ENCODE results near the gene COL12A1.

COL12A1 gene

GRCh38 chr6:75171567-75171966, 34.3 kb downstream of the COL12A1 start:
- peaks cover 5 to 24% of the 10 kb centered on the region in 2 donors for H3K36me3 ChIP-seq (ENCODE audit: control insufficient read depth in 1 of 2, insufficient read depth in 2 of 2, low read length in 2 of 2)
- H3K4me3 ChIP-seq (ENCODE audit: low read depth in 1 of 2, low read length in 2 of 2): no peak overlapping the region
- H3K9me3 ChIP-seq (ENCODE audit: control insufficient read depth in 1 of 2, low read length in 2 of 2): no peaks in the 10 kb centered on the region
- H3K4me1 ChIP-seq (ENCODE audit: control insufficient read depth in 1 of 2, insufficient read depth in 2 of 2, low read length in 2 of 2): peaks cover 3 to 25% of the 10 kb centered on the region in 2 donors
- no peaks in the 10 kb centered on the region for H3K27me3 ChIP-seq (ENCODE audit: low read depth, low read length)
- no peak overlapping the region for H3K27ac ChIP-seq (ENCODE audit: low read length)

GRCh38 chr6:75170691-75171560, 34.9 kb downstream of the COL12A1 start:
- Histone ChIP-seq H3K4me3 (ENCODE audit: low read depth in 1 of 2, low read length in 2 of 2) (no peak overlapping the region), H3K36me3 (ENCODE audit: control insufficient read depth in 1 of 2, insufficient read depth in 2 of 2, low read length in 2 of 2) (peaks cover 5 to 19% of the 10 kb centered on the region in 2 donors), H3K4me1 (ENCODE audit: control insufficient read depth in 1 of 2, insufficient read depth in 2 of 2, low read length in 2 of 2) (peaks cover 3 to 27% of the 10 kb centered on the region in 2 donors), H3K27me3 (ENCODE audit: low read depth, low read length) (no peaks in the 10 kb centered on the region), H3K9me3 (ENCODE audit: control insufficient read depth in 1 of 2, low read length in 2 of 2) (no peaks in the 10 kb centered on the region), H3K27ac (ENCODE audit: low read length) (no peak overlapping the region)

- Histone ChIP-seq H3K4me3 (ENCODE audit: low read depth in 1 of 2, low read length in 2 of 2) (no peak overlapping the region), H3K9me3 (ENCODE audit: control insufficient read depth in 1 of 2, low read length in 2 of 2) (no peaks in the 10 kb centered on the region), H3K27me3 (ENCODE audit: low read depth, low read length) (no peaks in the 10 kb centered on the region), H3K36me3 (ENCODE audit: control insufficient read depth in 1 of 2, insufficient read depth in 2 of 2, low read length in 2 of 2) (peaks cover 5 to 13% of the 10 kb centered on the region in 2 donors), H3K27ac (ENCODE audit: low read length) (no peak overlapping the region), H3K4me1 (ENCODE audit: control insufficient read depth in 1 of 2, insufficient read depth in 2 of 2, low read length in 2 of 2) (peaks cover 3 to 27% of the 10 kb centered on the region in 2 donors)
Observed at GRCh38 chr6:75169689-75170586, 35.9 kb downstream of the COL12A1 start.

DNA sequence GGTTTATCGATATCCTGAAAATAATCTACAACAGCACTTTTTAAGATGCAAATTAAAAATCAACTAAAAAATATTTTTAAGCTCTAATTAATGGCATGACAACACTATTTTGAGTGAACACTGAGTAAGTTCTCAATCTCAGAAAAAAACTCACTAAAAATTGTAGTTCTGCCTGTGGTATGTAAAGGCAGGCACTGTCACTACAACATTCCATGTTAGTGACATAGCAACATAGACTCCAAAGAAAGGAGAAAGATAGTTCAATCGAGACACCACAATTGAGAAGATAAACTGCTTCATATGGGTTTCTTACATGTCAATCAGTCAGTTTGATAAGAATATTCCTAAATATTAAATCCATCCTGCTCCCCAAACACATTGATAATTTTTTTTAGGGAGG, 38.0 kb downstream of the COL12A1 start:
- Histone ChIP-seq H3K36me3 (ENCODE audit: control insufficient read depth in 1 of 2, insufficient read depth in 2 of 2, low read length in 2 of 2) (peaks cover 0 to 10% of the 10 kb centered on the region in 2 donors), H3K27me3 (ENCODE audit: low read depth, low read length) (no peaks in the 10 kb centered on the region), H3K9me3 (ENCODE audit: control insufficient read depth in 1 of 2, low read length in 2 of 2) (no peaks in the 10 kb centered on the region), H3K4me3 (ENCODE audit: low read depth in 1 of 2, low read length in 2 of 2) (no peak overlapping the region), H3K27ac (ENCODE audit: low read length) (no peak overlapping the region), H3K4me1 (ENCODE audit: control insufficient read depth in 1 of 2, insufficient read depth in 2 of 2, low read length in 2 of 2) (peaks cover 3 to 27% of the 10 kb centered on the region in 2 donors)

GRCh38 chr6:75167325-75167724, 38.5 kb downstream of the COL12A1 start:
- Histone ChIP-seq H3K4me1 (ENCODE audit: control insufficient read depth in 1 of 2, insufficient read depth in 2 of 2, low read length in 2 of 2) (peaks cover 3 to 27% of the 10 kb centered on the region in 2 donors), H3K27me3 (ENCODE audit: low read depth, low read length) (no peaks in the 10 kb centered on the region), H3K27ac (ENCODE audit: low read length) (no peak overlapping the region), H3K4me3 (ENCODE audit: low read depth in 1 of 2, low read length in 2 of 2) (no peak overlapping the region), H3K36me3 (ENCODE audit: control insufficient read depth in 1 of 2, insufficient read depth in 2 of 2, low read length in 2 of 2) (peaks cover 0 to 10% of the 10 kb centered on the region in 2 donors), H3K9me3 (ENCODE audit: control insufficient read depth in 1 of 2, low read length in 2 of 2) (no peaks in the 10 kb centered on the region)

DNA sequence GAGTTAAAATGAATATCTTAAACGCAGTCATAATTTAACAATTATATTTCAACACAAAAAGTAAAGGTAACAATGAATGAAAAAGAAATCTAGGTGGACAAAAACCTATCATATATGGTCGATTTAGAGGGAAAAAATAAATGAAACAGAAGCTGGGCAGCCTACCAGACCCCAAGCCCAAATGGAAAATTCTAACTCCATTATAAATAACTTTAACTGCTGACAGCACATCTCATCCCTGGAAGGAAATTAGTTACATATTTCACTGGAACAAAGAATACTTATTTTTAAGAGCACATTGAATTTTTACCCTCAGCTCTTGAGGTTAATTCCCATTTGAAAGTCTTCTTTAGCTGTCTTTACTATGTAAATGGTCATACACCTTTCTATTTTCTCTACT, 39.1 kb downstream of the COL12A1 start:
- no peaks in the 10 kb centered on the region for H3K9me3 ChIP-seq (ENCODE audit: control insufficient read depth in 1 of 2, low read length in 2 of 2)
- H3K4me3 ChIP-seq (ENCODE audit: low read depth in 1 of 2, low read length in 2 of 2): no peak overlapping the region
- H3K27ac ChIP-seq (ENCODE audit: low read length): no peak overlapping the region
- no peaks in the 10 kb centered on the region for H3K27me3 ChIP-seq (ENCODE audit: low read depth, low read length)
- H3K4me1 ChIP-seq (ENCODE audit: control insufficient read depth in 1 of 2, insufficient read depth in 2 of 2, low read length in 2 of 2): peaks cover 3 to 26% of the 10 kb centered on the region in 2 donors
- H3K36me3 ChIP-seq (ENCODE audit: control insufficient read depth in 1 of 2, insufficient read depth in 2 of 2, low read length in 2 of 2): peaks cover 0 to 10% of the 10 kb centered on the region in 2 donors

DNA sequence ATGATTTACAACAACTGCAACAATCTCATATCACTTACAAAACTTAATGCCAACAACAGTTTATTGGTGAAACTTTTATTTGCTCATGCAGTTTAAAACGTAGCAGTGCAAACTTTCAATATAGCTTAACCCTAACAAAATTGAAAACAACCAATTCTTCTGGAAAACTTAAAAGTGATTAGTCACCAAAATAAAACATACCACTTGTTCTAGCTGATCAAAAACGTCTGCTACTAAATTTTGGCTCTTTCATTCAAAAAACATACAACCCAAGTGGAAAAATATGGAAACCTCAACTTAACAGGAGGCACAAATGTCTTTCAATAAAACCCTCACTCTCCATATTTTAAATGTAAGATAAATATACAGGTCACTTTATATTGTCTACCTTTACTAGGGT, 39.6 kb downstream of the COL12A1 start:
- H3K4me1 ChIP-seq (ENCODE audit: control insufficient read depth in 1 of 2, insufficient read depth in 2 of 2, low read length in 2 of 2): peaks cover 3 to 21% of the 10 kb centered on the region in 2 donors
- no peak overlapping the region for H3K27ac ChIP-seq (ENCODE audit: low read length)

DNA sequence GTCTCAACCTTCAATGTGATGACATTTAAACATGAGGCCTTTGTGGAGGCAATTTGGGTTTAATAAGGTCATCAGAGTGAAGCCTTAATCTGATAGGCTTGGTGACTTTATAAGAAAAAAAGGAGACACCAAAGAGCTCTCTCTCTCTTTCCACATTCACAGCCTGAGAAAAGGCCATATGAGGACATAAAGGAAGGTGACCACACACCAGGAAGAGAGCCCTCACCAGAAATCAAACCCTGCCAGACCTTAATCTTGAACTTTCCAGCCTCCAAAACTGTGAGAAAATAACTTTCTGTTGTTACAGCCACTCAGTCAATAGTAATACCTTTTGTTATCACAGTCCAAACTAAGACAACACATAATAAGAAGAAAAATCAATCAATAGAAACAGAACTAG, 47.7 kb downstream of the COL12A1 start:
- no peak overlapping the region for H3K4me3 ChIP-seq (ENCODE audit: low read depth in 1 of 2, low read length in 2 of 2)
- H3K9me3 ChIP-seq (ENCODE audit: control insufficient read depth in 1 of 2, low read length in 2 of 2): no peaks in the 10 kb centered on the region
- H3K27ac ChIP-seq (ENCODE audit: low read length): no peak overlapping the region
- no peaks in the 10 kb centered on the region for H3K27me3 ChIP-seq (ENCODE audit: low read depth, low read length)
- H3K4me1 ChIP-seq (ENCODE audit: control insufficient read depth in 1 of 2, insufficient read depth in 2 of 2, low read length in 2 of 2): no peaks in the 10 kb centered on the region
- H3K36me3 ChIP-seq (ENCODE audit: control insufficient read depth in 1 of 2, insufficient read depth in 2 of 2, low read length in 2 of 2): peaks cover 0 to 5% of the 10 kb centered on the region in 2 donors

More for the DNA sequence above, 39.6 kb downstream of the COL12A1 start:
- Histone ChIP-seq H3K9me3 (ENCODE audit: control insufficient read depth in 1 of 2, low read length in 2 of 2) (no peaks in the 10 kb centered on the region), H3K36me3 (ENCODE audit: control insufficient read depth in 1 of 2, insufficient read depth in 2 of 2, low read length in 2 of 2) (peaks cover 0 to 9% of the 10 kb centered on the region in 2 donors), H3K4me3 (ENCODE audit: low read depth in 1 of 2, low read length in 2 of 2) (no peak overlapping the region), H3K27me3 (ENCODE audit: low read depth, low read length) (no peaks in the 10 kb centered on the region)

- Histone ChIP-seq H3K4me1 (ENCODE audit: control insufficient read depth in 1 of 2, insufficient read depth in 2 of 2, low read length in 2 of 2) (no peaks in the 10 kb centered on the region), H3K36me3 (ENCODE audit: control insufficient read depth in 1 of 2, insufficient read depth in 2 of 2, low read length in 2 of 2) (peaks cover 2 to 8% of the 10 kb centered on the region in 2 donors), H3K27ac (ENCODE audit: low read length) (no peak overlapping the region), H3K4me3 (ENCODE audit: low read depth in 1 of 2, low read length in 2 of 2) (no peak overlapping the region), H3K9me3 (ENCODE audit: control insufficient read depth in 1 of 2, low read length in 2 of 2) (no peaks in the 10 kb centered on the region), H3K27me3 (ENCODE audit: low read depth, low read length) (no peaks in the 10 kb centered on the region)
Observed at GRCh38 chr6:75157336-75157735, 48.5 kb downstream of the COL12A1 start.

DNA sequence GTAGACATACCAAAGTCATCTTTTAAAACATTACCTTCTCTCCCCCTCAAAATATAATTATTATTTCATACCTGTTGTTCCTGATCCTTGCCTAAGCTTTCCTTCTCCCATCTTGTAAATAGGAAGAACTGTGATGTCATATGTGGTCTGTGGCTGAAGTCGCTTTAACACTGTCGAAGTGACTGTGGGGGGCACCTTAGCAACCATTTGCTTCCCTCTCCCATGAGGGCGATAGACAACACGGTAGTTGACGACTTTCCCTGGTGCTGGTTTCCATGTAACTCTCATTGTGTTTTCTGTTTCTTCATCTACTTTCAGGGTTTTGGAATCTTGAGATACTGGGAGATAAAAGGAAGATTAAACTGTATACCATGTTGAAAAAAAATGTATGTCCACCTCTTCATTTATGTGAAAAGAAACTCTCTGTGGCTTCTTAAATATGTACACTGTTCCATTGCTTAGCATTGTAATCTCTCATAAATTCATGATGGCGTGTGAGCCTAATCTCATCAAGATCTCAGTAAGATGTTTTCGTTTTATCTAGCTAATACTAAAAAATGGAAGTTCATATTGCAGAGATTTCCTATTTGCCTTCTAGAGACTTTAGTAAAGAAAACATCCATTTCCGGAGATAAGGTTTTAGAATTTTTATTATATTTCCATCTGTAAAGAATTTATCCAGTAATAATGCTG, 49.5 kb downstream of the COL12A1 start:
- no peaks in the 10 kb centered on the region for H3K9me3 ChIP-seq (ENCODE audit: control insufficient read depth in 1 of 2, low read length in 2 of 2)
- no peaks in the 10 kb centered on the region for H3K27me3 ChIP-seq (ENCODE audit: low read depth, low read length)
- H3K36me3 ChIP-seq (ENCODE audit: control insufficient read depth in 1 of 2, insufficient read depth in 2 of 2, low read length in 2 of 2): peaks cover 11 to 15% of the 10 kb centered on the region in 2 donors
- H3K4me3 ChIP-seq (ENCODE audit: low read depth in 1 of 2, low read length in 2 of 2): no peak overlapping the region
- no peak overlapping the region for H3K27ac ChIP-seq (ENCODE audit: low read length)
- no peaks in the 10 kb centered on the region for H3K4me1 ChIP-seq (ENCODE audit: control insufficient read depth in 1 of 2, insufficient read depth in 2 of 2, low read length in 2 of 2)

GRCh38 chr6:75155631-75156030, 50.2 kb downstream of the COL12A1 start:
- H3K4me3 ChIP-seq (ENCODE audit: low read depth in 1 of 2, low read length in 2 of 2): no peak overlapping the region
- no peaks in the 10 kb centered on the region for H3K27me3 ChIP-seq (ENCODE audit: low read depth, low read length)
- peaks cover 11 to 15% of the 10 kb centered on the region in 2 donors for H3K36me3 ChIP-seq (ENCODE audit: control insufficient read depth in 1 of 2, insufficient read depth in 2 of 2, low read length in 2 of 2)
- no peak overlapping the region for H3K27ac ChIP-seq (ENCODE audit: low read length)
- H3K9me3 ChIP-seq (ENCODE audit: control insufficient read depth in 1 of 2, low read length in 2 of 2): no peaks in the 10 kb centered on the region
- H3K4me1 ChIP-seq (ENCODE audit: control insufficient read depth in 1 of 2, insufficient read depth in 2 of 2, low read length in 2 of 2): no peaks in the 10 kb centered on the region
